WTC11 (cell line): Measurements from ENCODE around the gene NEBL.

Source experiments
- CTCF ChIP-seq: fragments of 200-600 bp; IDR thresholded peaks from 2 replicates; pipeline ENCODE4 v1.8.0; 2022; ENCODE audit warnings: antibody characterized with exemption
- KAT7 ChIP-seq: sonication (generic); formaldehyde crosslinking; IDR thresholded peaks from 2 replicates; pipeline ENCODE4 v1.8.1; 2023; ENCODE audit warnings: missing genetic modification reagents, mild to moderate bottlenecking, borderline replicate concordance
- MXD4 ChIP-seq: fragments of 250-450 bp; sonication (Bioruptor Pico); IDR thresholded peaks from 2 replicates; pipeline ENCODE4 v1.8.0; 2021; ENCODE audit warnings: mild to moderate bottlenecking, moderate library complexity, borderline replicate concordance
- MYBL2 ChIP-seq: sonication (generic); formaldehyde crosslinking; IDR thresholded peaks from 2 replicates; pipeline ENCODE4 v1.8.1; 2023; ENCODE audit warnings: mild to moderate bottlenecking, moderate library complexity, missing genetic modification reagents
- PREB ChIP-seq: sonication (generic); formaldehyde crosslinking; IDR thresholded peaks from 2 replicates; pipeline ENCODE4 v1.8.1; 2022; ENCODE audit warnings: mild to moderate bottlenecking, missing genetic modification reagents, moderate library complexity, borderline replicate concordance
- RORB ChIP-seq: fragments of 250-450 bp; sonication (Bioruptor Pico); IDR thresholded peaks from 2 replicates; pipeline ENCODE4 v1.9.0; 2021; ENCODE audit warnings: mild to moderate bottlenecking
- TF ChIP-seq, protein P1 (sequence below): sonication (generic); formaldehyde crosslinking; IDR thresholded peaks from 2 replicates; pipeline ENCODE4 v1.8.0; 2022; ENCODE audit warnings: mild to moderate bottlenecking, missing genetic modification reagents
- TF ChIP-seq, protein P2 (sequence below): sonication (generic); formaldehyde crosslinking; IDR thresholded peaks from 2 replicates; pipeline ENCODE4 v1.8.1; 2023; ENCODE audit warnings: mild to moderate bottlenecking, missing genetic modification reagents, moderate library complexity

DNA sequence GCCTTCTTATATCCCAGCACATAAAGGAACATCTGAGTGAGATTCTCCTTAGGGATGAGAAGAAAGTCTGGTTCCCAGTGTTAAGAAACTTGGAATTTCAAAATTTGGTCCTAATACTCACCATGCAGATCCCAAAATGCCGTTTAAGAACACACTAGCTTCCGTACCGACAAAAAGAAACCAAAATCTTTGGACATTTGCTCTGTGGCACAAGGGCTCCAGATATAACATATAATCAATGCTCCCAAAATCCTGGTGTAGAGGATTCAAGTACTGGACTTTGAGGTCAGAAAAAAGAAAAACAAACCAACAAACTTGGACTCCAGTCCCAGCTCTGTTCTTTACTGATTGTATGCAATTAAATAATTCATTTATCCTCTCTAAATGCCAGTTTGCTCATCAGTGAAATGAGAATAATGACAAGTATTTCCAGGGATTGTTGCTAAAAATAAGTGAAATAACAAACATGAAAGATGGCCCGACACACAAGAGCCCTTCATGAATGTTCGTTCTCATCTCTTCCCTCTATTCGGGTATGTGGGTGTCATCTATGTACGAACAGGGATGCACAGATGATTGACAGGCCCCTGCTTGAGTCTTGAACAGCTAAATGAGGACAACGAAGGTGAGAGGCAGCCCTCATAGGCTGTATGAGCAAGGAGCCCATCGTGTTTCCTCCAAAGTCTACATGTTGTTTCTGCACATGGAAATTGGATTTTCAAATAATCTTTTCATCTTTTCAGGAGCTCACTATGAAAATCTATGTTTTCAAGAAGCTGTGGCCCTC is 48.6 kb upstream of the NEBL start:
- TF ChIP-seq CTCF (no peak), RORB (no peak), KAT7 (no peak), MXD4 (CRISPR knock-in tag) (no peak), MYBL2 (CRISPR knock-in tag) (no peak), PREB (no peak)
- TF ChIP-seq, protein P1, sequence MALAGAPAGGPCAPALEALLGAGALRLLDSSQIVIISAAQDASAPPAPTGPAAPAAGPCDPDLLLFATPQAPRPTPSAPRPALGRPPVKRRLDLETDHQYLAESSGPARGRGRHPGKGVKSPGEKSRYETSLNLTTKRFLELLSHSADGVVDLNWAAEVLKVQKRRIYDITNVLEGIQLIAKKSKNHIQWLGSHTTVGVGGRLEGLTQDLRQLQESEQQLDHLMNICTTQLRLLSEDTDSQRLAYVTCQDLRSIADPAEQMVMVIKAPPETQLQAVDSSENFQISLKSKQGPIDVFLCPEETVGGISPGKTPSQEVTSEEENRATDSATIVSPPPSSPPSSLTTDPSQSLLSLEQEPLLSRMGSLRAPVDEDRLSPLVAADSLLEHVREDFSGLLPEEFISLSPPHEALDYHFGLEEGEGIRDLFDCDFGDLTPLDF, result no peak
- TF ChIP-seq, protein P2, sequence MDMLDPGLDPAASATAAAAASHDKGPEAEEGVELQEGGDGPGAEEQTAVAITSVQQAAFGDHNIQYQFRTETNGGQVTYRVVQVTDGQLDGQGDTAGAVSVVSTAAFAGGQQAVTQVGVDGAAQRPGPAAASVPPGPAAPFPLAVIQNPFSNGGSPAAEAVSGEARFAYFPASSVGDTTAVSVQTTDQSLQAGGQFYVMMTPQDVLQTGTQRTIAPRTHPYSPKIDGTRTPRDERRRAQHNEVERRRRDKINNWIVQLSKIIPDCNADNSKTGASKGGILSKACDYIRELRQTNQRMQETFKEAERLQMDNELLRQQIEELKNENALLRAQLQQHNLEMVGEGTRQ (CRISPR knock-in tag), result no peak
